ENCODE results near the gene DZIP1L.

The DZIP1L gene

DNA sequence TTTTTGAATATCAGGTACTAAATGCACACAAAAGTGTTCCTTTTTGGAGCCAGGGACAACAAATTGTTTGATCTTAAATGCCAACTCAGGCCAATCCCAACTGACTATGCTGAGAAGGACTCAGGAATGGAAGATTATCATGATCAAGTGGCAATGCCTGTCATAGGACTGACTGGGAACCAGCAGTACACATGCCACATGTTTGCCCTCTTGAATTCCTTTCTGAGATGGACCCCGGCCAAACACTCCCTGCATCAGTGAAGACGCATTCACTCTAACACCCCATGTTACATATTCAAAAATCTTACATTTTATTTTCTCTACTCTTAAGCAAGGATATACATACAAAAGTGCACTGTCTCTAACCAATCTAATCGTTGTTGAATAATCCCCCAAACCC is 69.3 kb downstream of the DZIP1L start:
- no peak overlapping the region for H3K4me3 ChIP-seq (ENCODE audit: low read depth, low read length)
- no peak for DNase-seq (ENCODE audit: low read depth)

- DNase-seq (ENCODE audit: low read depth): peak; percentile 82
These were observed 72.0 kb downstream of the DZIP1L start for GRCh38 chr3:138043266-138044029.

GRCh38 chr3:138042043-138042442 is 73.4 kb downstream of the DZIP1L start:
- H3K4me3 ChIP-seq (ENCODE audit: low read depth, low read length): no peak overlapping the region
- DNase-seq (ENCODE audit: low read depth): peak; percentile 66

More at GRCh38 chr3:138043266-138044029, 72.0 kb downstream of the DZIP1L start:
- H3K4me3 ChIP-seq (ENCODE audit: low read depth, low read length): no peak overlapping the region

- no peak overlapping the region for H3K4me3 ChIP-seq (ENCODE audit: low read depth, low read length)
- DNase-seq (ENCODE audit: low read depth): no peak
These were observed 76.5 kb downstream of the DZIP1L start for GRCh38 chr3:138038725-138039462.

GRCh38 chr3:138036572-138036971 is 78.8 kb downstream of the DZIP1L start:
- no peak overlapping the region for H3K4me3 ChIP-seq (ENCODE audit: low read depth, low read length)
- no peak for DNase-seq (ENCODE audit: low read depth)

DNA sequence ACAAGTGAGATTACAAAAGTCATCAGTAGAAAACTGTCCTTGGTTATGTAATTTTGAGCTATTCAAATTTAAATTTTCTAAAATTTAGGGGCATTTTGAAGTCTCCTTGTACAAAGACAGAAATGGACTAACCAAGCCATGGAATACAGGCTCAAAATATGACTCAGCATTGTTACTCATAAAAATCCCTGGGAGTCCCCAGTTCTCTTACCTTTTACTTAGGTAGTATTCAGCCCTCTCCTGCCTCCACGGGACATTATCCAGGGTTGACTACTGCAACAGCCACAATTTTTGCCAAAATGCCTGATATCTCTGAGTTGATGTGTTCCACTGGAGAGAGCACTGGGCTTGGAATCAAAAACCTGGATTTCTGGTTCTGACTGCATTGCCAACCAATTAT is 80.5 kb downstream of the DZIP1L start:
- DNase-seq (ENCODE audit: low read depth): no peak
- no peak overlapping the region for H3K4me3 ChIP-seq (ENCODE audit: low read depth, low read length)

- DNase-seq (ENCODE audit: low read depth): no peak
- H3K4me3 ChIP-seq (ENCODE audit: low read depth, low read length): no peak overlapping the region
These were observed 82.2 kb downstream of the DZIP1L start for GRCh38 chr3:138033202-138033691.

GRCh38 chr3:138032567-138032966 is 82.8 kb downstream of the DZIP1L start:
- no peak for DNase-seq (ENCODE audit: low read depth)
- no peak overlapping the region for H3K4me3 ChIP-seq (ENCODE audit: low read depth, low read length)

DNA sequence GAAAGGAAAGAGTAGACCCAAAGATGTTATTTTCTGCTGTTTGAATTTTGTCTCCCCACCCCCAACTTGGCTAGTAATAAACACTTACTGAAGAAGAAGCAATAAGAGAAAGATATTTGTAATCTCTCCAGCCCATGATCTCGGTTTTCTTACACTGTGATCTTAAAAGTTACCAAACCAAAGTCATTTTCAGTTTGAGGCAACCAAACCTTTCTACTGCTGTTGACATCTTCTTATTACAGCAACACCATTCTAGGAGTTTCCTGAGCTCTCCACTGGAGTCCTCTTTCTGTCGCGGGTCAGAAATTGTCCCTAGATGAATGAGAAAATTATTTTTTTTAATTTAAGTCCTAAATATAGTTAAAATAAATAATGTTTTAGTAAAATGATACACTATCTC is 83.9 kb downstream of the DZIP1L start:
- no peak for DNase-seq (ENCODE audit: low read depth)
- no peak overlapping the region for H3K4me3 ChIP-seq (ENCODE audit: low read depth, low read length)

GRCh38 chr3:138030734-138031280 is 84.6 kb downstream of the DZIP1L start:
- no peak for DNase-seq (ENCODE audit: low read depth)
- no peak overlapping the region for H3K4me3 ChIP-seq (ENCODE audit: low read depth, low read length)

DNA sequence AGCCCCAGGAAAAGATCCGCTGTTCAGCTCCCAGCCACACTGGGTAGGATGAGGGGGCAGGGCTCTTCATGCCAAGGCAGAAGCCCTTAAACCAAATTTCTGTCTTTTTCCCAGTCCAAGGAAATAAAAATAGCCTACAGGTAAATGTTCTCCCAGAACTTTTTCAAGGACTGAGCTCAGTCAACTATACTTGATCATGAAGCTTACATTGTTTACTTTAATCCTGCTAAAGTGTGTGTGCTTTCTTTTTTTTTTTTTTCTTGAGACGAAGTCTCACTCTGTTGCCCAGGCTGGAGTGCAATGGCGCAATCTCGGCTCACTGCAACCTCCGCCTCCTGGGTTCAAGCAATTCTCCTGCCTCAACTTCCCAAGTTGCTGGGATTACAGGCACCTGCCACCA is 87.6 kb downstream of the DZIP1L start:
- no peak overlapping the region for H3K4me3 ChIP-seq (ENCODE audit: low read depth, low read length)
- DNase-seq (ENCODE audit: low read depth): no peak

DNA sequence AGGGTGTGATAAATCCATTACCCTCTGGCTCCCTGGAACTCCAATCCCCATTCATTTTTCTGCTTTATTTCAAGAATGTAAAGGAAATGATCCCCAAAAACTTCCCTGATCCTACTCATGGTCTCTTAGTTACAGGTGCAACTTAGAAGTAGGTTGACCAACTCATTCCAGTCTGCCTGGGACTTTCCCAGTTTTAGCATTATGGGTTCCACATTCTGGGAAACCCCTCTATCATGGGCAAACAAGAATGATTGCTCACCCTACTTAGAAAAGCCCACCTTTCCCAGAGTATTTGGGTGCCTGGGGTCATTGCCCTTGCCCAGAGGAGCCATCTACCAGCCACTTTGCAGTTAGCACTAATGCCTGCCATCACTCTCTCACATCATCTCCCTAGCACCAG is 89.9 kb downstream of the DZIP1L start:
- DNase-seq (ENCODE audit: low read depth): no peak
- H3K4me3 ChIP-seq (ENCODE audit: low read depth, low read length): no peak overlapping the region

DNA sequence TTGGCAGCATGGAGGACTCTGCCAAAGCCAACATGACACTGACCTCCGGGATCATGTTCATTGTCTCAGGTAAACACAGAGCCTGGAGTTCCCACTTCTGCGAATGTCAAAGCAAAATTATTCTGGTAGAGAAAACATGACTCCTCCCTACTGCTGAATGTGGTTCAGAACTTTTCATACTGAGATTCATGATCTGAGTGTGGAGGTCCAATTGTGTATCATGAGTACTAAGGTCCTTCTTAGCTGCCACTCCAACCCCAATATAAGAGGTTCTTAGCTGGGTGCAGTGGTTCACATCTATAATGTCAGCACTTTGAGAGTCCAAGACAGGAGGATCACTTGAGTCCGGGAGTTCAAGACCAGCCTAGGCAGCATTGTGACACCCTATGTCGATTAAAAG is 91.7 kb downstream of the DZIP1L start:
- no peak for DNase-seq (ENCODE audit: low read depth)
- no peak overlapping the region for H3K4me3 ChIP-seq (ENCODE audit: low read depth, low read length)

DNA sequence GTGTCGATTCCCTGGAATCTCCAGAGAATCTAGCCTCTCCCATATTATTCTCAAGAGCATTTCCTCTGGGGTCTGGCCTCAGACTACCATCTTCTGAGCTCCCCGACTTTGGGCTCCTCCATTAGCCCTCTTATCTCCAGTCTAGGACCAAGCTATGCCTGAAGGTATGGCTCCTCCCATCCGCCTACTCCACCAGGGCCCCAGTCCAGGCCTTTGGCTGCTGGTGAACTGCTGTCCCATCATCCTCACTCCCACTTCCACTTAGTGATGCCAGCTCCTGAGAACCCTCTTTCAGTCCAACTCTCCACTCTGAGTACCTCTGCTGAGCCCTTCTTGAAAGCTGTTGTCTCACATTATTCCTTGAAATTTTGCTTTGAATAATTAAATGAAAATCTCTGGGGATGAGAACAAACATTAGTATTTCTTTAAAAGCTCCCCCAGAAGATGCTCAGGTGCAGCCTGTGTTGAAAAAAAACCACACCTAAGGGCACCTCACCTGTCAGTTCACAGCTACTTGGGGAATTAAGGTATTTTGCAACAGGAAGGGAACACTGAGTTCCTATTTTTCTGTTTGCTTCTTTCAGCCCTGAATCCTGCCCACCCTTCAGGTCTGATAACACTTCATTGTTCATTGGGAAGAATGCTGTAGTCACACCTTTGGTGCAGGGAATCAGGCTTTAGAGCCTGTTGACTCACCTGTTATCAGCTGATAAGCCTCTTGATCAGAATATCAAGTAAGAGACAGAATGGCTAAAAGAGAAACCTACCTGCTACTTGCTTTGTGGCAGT is 95.9 kb downstream of the DZIP1L start:
- no peak for DNase-seq (ENCODE audit: low read depth)
- no peak overlapping the region for H3K4me3 ChIP-seq (ENCODE audit: low read depth, low read length)

DNA sequence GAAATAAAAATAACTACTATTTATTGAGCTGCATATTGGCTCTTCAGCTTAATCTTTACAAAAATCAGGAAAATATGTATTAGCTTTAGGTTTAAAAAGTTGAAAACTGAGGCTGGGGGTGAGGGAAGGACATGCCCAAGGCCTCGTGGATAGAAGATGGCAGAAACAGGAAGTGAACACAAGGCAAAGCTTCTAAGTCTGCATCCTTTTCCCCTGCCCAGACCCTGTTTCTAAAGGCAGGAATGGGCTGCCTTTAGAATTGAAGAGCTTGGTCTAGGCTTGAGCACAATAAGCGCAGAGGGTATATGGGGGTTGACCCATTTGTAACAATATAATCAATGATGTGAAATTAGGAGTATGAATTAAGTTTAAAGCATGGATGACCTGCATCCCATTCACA is 99.3 kb downstream of the DZIP1L start:
- DNase-seq (ENCODE audit: low read depth): no peak

DNA sequence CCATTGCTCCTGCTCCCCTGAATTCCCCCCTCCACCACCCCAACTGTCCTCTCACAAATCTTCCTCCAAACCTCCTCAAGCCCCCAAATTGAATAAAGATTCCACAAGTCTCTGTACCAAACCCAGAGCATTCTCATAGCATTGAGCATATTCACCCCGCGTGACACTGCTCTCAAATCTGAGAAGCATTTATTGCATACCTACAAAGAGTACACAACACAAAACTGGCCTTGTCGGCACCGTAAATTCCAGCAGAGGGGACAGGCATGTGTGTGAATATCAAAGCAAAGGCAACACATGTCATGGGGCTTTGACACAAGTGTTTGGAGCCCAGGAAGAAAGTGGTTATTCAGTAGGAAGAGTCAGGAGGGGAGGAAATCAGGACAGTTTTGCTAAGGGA is 102.9 kb downstream of the DZIP1L start:
- no peak for DNase-seq (ENCODE audit: low read depth)
- no peak overlapping the region for H3K4me3 ChIP-seq (ENCODE audit: low read depth, low read length)

More for the DNA sequence above, 99.3 kb downstream of the DZIP1L start:
- H3K4me3 ChIP-seq (ENCODE audit: low read depth, low read length): no peak overlapping the region
